ENCODE data around the gene IFT122.
A peak's percentile ranks its signal among the peaks of the same experiment; 100 is the strongest.

The IFT122 gene

DNA sequence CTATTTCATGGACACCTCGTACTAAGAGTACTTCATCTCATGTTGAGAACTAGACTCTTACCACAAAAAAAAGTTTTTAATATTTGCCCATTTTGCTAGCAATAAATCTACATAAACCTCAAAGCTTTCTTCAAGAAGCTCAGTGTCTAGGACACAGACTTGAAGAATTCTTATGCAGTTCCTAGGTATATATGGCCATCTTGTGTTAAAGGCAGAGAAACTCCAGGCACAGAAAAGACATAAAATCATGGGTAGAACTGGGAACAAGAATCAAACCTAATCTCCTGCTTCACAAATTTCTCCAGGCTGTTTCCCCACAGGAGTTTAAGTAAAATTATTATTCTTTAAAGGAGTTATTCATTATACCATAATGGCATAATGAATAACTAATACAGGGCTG lies 4.7 kb upstream of the IFT122 start:
- DNase-seq (ENCODE audit: low read depth), result no peak

- DNase-seq (ENCODE audit: low read depth), result peak; percentile 28
Observed at GRCh38 chr3:129439226-129439816, 703 bp upstream of the IFT122 start.

GRCh38 chr3:129440618-129441190 lies 680 bp downstream of the IFT122 start:
- no peak for DNase-seq (ENCODE audit: low read depth)

GRCh38 chr3:129441215-129441614 lies 1.2 kb downstream of the IFT122 start:
- no peak for DNase-seq (ENCODE audit: low read depth)

GRCh38 chr3:129441782-129442181 lies 1.8 kb downstream of the IFT122 start:
- DNase-seq (ENCODE audit: low read depth), result no peak

- DNase-seq (ENCODE audit: low read depth), result no peak
Observed at GRCh38 chr3:129442486-129442885, 2.5 kb downstream of the IFT122 start.

DNA sequence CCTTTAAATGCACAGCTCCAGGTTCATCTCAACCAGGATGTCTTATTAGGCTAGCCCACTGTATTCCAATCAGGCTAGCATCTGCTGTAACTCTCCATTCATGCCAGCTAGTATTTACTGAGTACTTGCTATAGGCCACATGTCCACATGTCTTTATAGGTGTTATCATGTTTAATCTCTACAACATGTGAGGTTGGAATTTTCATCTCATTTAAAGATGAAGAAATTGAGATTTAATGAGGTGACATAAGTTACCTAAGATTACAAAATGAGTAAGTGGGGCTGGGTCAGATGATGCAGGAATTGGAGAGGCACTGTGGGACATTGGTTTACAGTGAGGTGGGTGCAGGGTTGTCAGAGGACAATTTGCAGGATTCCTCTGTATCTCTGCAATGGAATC lies 2.9 kb downstream of the IFT122 start:
- no peak for DNase-seq (ENCODE audit: low read depth)

GRCh38 chr3:129445471-129445870 lies 5.4 kb downstream of the IFT122 start:
- DNase-seq (ENCODE audit: low read depth), result no peak

DNA sequence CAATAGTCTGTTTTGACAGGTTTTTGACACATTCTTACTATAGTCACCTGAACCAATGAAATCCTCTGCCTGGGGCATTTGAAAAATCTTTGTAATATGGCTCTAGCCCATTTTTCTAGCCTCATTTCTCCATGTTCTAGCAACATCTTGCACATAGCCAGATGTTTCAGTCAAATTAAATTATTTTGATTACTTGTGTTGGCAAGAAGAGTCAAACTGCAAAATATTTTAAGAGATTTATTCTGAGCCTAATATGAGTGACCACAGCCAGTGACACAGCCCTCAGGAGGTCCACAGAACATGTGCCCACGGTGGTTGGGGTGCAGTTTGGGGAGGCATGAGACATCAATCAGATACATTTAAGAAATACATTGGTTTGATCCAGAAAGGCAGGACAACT lies 6.9 kb downstream of the IFT122 start:
- DNase-seq (ENCODE audit: low read depth), result no peak

DNA sequence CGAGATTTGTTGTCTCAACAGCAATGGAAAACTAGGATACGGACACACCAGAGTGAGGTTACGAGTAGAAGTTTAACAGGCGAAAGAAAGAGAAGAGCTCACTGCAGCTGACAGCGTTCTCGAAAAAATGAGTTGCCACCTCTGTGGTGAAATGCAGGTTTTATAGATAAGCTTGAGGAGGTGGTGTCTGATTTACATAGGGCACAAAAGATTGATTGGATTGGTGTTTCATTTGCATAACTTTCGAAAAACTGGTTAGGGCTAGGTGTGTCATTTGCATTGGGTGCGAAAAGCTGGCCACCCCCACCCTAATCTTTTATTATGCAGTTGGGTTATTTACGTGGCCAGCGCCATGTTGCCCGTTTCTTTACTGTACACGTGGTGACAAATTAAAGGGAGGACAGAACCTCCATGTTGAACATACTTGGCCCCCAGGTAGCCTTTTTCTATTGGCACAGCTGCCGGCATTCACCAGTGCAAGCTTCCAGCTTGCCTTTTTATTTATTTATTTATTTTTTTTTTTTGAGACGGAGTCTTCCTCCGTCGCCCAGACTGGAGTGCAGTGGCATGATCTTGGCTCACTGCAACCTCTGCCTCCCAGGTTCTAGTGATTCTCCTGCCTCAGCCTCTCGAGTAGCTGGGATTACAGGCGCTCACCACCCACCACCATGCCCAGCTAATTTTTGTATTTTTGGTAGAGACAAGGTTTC lies 8.3 kb downstream of the IFT122 start:
- no peak for DNase-seq (ENCODE audit: low read depth)

DNA sequence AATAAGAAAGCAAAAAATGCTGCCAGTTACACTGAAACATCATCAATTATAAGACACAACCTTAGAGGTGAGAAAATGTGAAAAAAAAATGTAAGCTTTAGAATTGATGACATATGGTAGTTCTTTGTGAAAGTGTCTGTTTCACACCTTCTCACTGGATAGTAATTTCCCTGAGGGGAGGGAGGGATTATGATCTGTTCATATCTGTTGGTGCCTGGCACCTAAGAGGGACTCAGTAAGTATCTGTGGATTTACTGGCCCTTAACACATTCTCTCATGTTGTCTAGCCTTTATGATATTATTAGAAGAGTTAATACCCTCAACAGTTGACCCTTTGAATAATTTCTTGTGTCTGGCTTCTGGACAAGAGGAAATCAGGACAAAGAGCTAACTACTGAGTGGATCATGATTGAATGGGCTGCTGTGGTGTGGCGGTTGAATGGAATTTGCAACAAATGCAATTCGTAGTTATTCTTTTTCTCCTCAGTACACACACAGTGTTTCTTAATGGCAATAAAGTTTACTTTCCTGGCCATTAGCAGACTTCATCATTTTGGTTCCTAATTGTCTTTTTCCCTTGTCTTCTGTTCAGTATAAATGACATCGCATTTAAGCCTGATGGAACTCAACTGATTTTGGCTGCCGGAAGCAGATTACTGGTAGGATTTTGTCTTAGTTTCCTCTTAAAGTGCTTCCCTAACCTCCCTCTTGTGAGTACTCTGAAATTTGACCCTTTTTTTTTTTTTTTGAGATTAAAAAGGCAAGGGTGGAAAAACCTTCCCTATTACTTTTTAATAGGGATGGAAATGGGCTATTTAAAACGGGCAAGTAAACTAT lies 9.5 kb downstream of the IFT122 start:
- no peak for DNase-seq (ENCODE audit: low read depth)

DNA sequence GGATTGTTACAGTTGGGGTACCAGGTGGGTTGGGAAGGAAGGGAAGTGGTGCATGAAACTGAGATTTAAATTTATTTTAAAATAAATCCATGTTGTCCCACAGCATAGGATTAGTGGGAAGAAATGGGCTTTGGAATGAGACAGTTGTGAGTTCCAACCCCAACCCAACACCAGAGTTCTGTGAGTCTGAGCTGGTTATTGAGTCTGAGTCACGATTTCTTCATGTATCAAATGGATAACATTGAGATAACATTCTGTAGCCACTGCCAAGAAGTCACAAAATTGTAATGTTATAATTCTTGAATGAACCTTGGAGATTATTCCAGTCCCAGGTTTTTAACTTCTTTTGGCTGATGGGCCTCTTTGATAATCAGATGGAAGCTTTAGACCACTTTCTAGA lies 13.7 kb downstream of the IFT122 start:
- no peak for DNase-seq (ENCODE audit: low read depth)

DNA sequence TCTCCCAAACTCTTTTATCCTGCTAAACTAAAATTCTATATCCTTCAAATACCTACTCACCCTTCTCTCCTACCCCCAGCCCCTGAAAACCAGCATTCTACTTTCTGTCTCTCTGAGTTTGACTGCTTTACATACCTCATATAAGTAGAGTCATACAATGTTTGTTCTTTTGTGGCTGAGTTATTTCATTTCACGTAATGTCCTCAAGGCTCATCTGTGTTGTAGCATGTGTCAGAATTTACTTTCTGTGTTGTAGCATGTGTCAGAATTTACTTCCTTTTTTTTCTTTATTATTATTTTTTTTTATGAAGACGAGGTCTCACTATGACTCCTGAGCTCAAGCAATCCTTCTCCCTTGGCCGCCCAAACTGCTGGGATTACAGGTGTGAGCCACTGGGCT lies 20.1 kb downstream of the IFT122 start:
- no peak for DNase-seq (ENCODE audit: low read depth)

GRCh38 chr3:129460572-129460971 lies 20.5 kb downstream of the IFT122 start:
- DNase-seq (ENCODE audit: low read depth), result no peak

GRCh38 chr3:129461022-129461421 lies 21.0 kb downstream of the IFT122 start:
- DNase-seq (ENCODE audit: low read depth), result no peak

- no peak for DNase-seq (ENCODE audit: low read depth)
Observed at GRCh38 chr3:129461461-129462146, 21.6 kb downstream of the IFT122 start.

DNA sequence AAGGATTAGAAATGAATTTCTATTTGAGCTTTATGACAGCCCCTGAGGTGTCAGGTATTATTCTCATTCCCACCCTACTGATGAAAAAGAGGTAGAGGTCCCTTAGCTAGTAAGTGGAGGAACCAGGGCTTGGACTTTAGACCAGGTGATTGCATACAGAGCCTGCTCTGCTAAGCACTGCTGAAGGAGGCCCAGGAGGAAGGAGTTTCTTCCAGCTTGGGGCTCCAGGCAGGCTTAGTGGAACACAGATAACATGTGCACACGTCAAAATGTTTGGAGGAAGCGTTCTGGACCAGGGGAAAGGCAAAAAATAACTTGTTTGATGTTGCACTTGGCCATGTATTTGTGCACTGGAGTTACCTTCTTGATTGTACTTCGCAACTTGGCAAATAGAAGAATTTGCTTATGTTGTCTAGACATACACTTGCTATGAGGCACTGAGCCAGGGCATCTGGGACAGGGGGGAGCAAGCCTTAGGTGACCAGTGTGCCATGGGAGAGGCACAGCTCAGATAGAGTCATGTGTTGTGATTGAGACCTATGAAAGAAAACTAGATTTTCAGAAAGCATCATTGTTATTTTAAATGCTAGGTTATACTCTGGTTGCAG lies 22.4 kb downstream of the IFT122 start:
- no peak for DNase-seq (ENCODE audit: low read depth)

GRCh38 chr3:129463094-129463493 lies 23.1 kb downstream of the IFT122 start:
- DNase-seq (ENCODE audit: low read depth), result no peak

DNA sequence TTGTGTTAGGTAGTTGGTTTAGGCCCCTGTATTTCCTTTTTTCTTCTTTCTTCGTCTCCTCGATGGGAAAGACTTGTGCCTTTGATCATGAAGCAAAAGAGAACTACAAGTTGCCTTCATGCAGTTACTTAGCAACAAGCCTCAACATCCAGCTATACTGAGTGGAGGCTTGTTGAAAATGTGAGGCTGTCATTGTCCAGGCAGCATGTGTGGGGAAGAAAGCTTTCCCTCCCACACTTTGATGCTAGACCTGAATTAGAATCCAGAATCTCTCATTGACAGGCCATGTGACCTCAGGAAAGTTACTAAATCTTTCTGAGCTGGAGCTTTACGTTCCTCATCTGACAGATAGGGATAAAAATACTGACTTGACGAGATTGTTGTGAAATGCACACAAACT lies 23.7 kb downstream of the IFT122 start:
- no peak for DNase-seq (ENCODE audit: low read depth)

DNA sequence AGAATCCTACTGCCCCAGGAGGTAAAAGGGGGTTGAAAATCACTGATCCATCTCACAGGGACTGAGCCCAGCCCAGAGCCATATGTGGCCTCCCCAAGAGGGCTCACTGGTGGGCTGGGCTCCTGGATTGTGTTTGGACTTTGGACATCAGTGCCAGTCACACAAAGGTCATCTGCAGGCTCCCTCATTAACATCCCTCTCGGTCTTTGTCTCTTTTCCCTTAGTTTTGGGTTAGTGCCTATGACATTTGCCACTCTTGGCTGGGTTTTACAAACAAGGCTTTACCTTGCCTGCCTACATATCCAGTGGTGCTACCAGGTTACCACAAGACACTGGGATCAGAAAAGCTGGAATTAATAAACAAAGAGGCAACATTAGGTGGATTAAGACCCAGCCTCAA lies 27.9 kb downstream of the IFT122 start:
- no peak for DNase-seq (ENCODE audit: low read depth)

DNA sequence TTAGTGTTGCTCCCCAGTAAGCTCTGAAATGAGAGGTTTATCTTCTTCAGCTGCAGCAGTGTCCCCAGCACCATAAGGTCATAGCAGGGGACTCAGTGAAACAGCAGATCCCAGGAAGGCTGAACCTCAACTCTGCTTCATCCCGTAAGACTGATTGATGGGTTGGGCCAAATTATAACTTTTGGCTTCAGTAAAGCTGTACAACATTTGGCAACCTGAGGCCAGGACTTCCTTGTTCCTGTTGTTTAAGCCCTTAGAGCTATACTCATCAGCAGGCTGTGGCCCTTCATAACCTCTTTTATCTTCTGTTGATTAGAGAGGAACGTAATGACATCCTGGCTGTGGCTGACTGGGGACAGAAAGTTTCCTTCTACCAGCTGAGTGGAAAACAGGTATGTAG lies 29.0 kb downstream of the IFT122 start:
- no peak for DNase-seq (ENCODE audit: low read depth)

GRCh38 chr3:129470861-129471260 lies 30.8 kb downstream of the IFT122 start:
- no peak for DNase-seq (ENCODE audit: low read depth)

All from T-helper 22 cell (primary cell).